Measurements from ENCODE around the gene CTNNBIP1.

DNA sequence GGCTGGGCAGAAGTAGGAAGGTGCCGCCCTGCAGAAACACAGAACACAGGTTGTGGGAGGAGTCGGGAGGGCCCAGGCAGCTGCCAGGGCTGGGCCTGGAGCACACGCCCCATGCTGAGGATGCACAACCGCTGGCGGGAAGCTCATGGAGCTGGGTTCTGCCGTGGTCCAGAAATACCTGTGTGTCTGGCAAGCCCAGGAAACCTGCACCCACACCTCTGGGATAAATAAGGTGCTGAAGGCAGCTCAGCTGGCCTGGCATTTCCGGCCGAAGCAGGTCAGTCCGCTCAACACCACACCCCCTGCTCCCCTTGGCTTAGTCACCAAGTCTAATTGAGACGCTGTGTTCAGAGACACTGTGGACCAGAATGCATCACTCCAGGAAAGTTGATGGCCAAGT lies 32.1 kb downstream of the CTNNBIP1 start:
- TF ChIP-seq RFX5 (IDR thresholded peaks at IDR 0.05; ENCODE audit: low read depth, low read length) (no peak), POLR2AphosphoS5 (IDR thresholded peaks at IDR 0.05; ENCODE audit: control insufficient read depth, insufficient read depth, low read depth, low read length) (no peak)
